Esophagus muscularis mucosa (tissue), 4 donors: Measurements from ENCODE around the gene PPP1R14B.

Experiments used
- CTCF ChIP-seq, 3 experiments: fragments of 200-600 bp in 2 of 3; fragments of 450-650 bp in 1 of 3; sonication (generic) in 2 of 3; IDR thresholded peaks; one replicate each; pipeline ENCODE4 v1.5.1; 2017 to 2019; ENCODE audit warnings: antibody characterized with exemption in 3 of 3, mild to moderate bottlenecking in 2 of 3, moderate library complexity in 1 of 3
- EP300 ChIP-seq: sonication (generic); formaldehyde crosslinking; IDR thresholded peaks from one replicate; pipeline ENCODE4 v1.6.1; 2017; ENCODE audit warnings: antibody characterized with exemption
- POLR2A ChIP-seq: fragments of 450-650 bp; IDR thresholded peaks from one replicate; pipeline ENCODE4 v1.6.1; 2017; ENCODE audit warnings: antibody characterized with exemption, moderate library complexity, mild to moderate bottlenecking, low read depth
- POLR2AphosphoS5 ChIP-seq, 2 donors: sonication (generic); formaldehyde crosslinking; IDR thresholded peaks; one replicate each; pipeline ENCODE4 v1.6.1; 2017; ENCODE audit warnings: antibody characterized with exemption in 2 of 2

- no peak for TF ChIP-seq CTCF (IDR thresholded peaks at IDR 0.05)
- TF ChIP-seq POLR2A, result no peak
- TF ChIP-seq POLR2AphosphoS5 (IDR thresholded peaks at IDR 0.05), result no peak
- TF ChIP-seq EP300, result no peak
Observed at GRCh38 chr11:64263021-64263946, 16.5 kb upstream of the PPP1R14B start.
